GM12878 (cell line): ENCODE measurements around the gene TMEM109. TPM values are rescaled to one million over a fixed set of nuclear protein-coding genes. Genes with fewer than 3 reads are reported as not detected.

Experiments
- ATAC-seq: fragments of 200-7000 bp; cut with Tn5 transposase; 3 replicates; pipeline ENCODE4 v1.9.1; 2020; ENCODE audit warnings: mild to moderate bottlenecking, moderate library complexity
- BruUV-seq: library from RNA; stranded (reverse); fragments of 400-500 nt; replicated peaks from 2 replicates; lab custom pipeline; 2021; lab: Mats Ljungman, UMichigan
- CTCF ChIA-PET: fragments of 300-600 bp; sonication (Branson Sonifier 250); formaldehyde crosslinking; extraction: SDS; loops from one replicate; lab custom pipeline; 2021; ENCODE audit warnings: inconsistent platforms; lab: Yijun Ruan, JAX
- POLR2A ChIA-PET: fragments of 350-600 bp; formaldehyde crosslinking; extraction: SDS; loops from one replicate; lab custom pipeline; 2021; ENCODE audit warnings: inconsistent platforms; lab: Charles Lee
- RAD21 ChIA-PET: fragments of 300-600 bp; sonication (Branson Sonifier 250); formaldehyde crosslinking; loops from one replicate; lab custom pipeline; 2023; ENCODE audit warnings: antibody characterized with exemption; ENCODE audit not compliant: unreplicated experiment; lab: Charles Lee
- SMC1A ChIA-PET: fragments of 300-600 bp; sonication (Branson Sonifier 250); formaldehyde crosslinking; loops from one replicate; lab custom pipeline; 2023; ENCODE audit not compliant: unreplicated experiment, uncharacterized antibody; lab: Charles Lee
- DNase-seq: peaks from one replicate; pipeline ENCODE4 v3.0.0-alpha.2; 2011; ENCODE audit warnings: low read depth, low spot score
- FAIRE-seq: peaks from 3 replicates; lab custom pipeline; 2011; peaks lifted over from hg19 to GRCh38; lab: Jason Lieb, UNC
- H2AFZ ChIP-seq: 2 replicates; pipeline ENCODE4 v1.6.0; 2011; ENCODE audit warnings: low read depth, low read length, control low read depth; ENCODE audit not compliant: control insufficient read depth
- H3K27ac ChIP-seq: 2 replicates; pipeline ENCODE4 v1.5.1; 2011; ENCODE audit warnings: control low read depth; ENCODE audit not compliant: control insufficient read depth, insufficient read depth
- H3K27me3 ChIP-seq, 2 experiments: replicated peaks in 1 of 2; 2 replicates each; pipeline versions ENCODE4 v1.6.0 to v1.6.1; 2011; ENCODE audit warnings: low read length in 1 of 2; ENCODE audit not compliant: control insufficient read depth in 2 of 2, insufficient read depth in 2 of 2
- H3K36me3 ChIP-seq, 2 experiments: 2 replicates each; pipeline ENCODE4 v1.5.1; 2011; ENCODE audit warnings: low read length in 1 of 2; ENCODE audit not compliant: control insufficient read depth in 2 of 2, insufficient read depth in 2 of 2
- H3K4me1 ChIP-seq: 2 replicates; pipeline ENCODE4 v1.6.1; 2011; ENCODE audit warnings: mild to moderate bottlenecking, low read length, moderate library complexity, mixed read lengths; ENCODE audit not compliant: control insufficient read depth, insufficient read depth
- H3K4me2 ChIP-seq: 2 replicates; pipeline ENCODE4 v1.6.0; 2011; ENCODE audit warnings: control low read depth; ENCODE audit not compliant: control insufficient read depth, insufficient read depth
- H3K4me3 ChIP-seq: fragments of 200-600 bp; sonication (generic); 2 replicates; pipeline ENCODE4 v1.5.1; 2016
- H3K79me2 ChIP-seq: 2 replicates; pipeline ENCODE4 v1.6.0; 2011; ENCODE audit warnings: low read length; ENCODE audit not compliant: control insufficient read depth, insufficient read depth
- H3K9ac ChIP-seq: 2 replicates; pipeline ENCODE4 v1.8.0; 2011; ENCODE audit warnings: low read length, control low read depth, mixed read lengths; ENCODE audit not compliant: control insufficient read depth, insufficient read depth
- H3K9me3 ChIP-seq: replicated peaks from 3 replicates; pipeline ENCODE4 v1.5.1; 2011; ENCODE audit warnings: mild to moderate bottlenecking, low read length; ENCODE audit not compliant: control insufficient read depth, insufficient read depth
- H4K20me1 ChIP-seq: 2 replicates; pipeline ENCODE4 v1.6.0; 2011; ENCODE audit not compliant: control insufficient read depth, insufficient read depth
- CBX3 ChIP-seq: fragments of 200-600 bp; sonication (generic); IDR thresholded peaks from 2 replicates; pipeline ENCODE4 v1.6.1; 2016; ENCODE audit warnings: low read depth, borderline replicate concordance
- CBX5 ChIP-seq: sonication (generic); IDR thresholded peaks from 2 replicates; pipeline ENCODE4 v1.6.1; 2016; ENCODE audit warnings: low read depth, moderate library complexity, mild to moderate bottlenecking, inconsistent platforms
- CREB1 ChIP-seq: IDR thresholded peaks from 2 replicates; pipeline ENCODE4 v1.6.1; 2012; ENCODE audit warnings: low read depth, mild to moderate bottlenecking, inconsistent platforms
- E2F4 ChIP-seq: IDR thresholded peaks from 2 replicates; pipeline ENCODE4 v1.6.1; 2012; ENCODE audit warnings: low read depth, low read length, improper control_type of control experiment
- FOXK2 ChIP-seq: fragments of 450-650 bp; IDR thresholded peaks from 2 replicates; pipeline ENCODE4 v1.6.1; 2017; ENCODE audit warnings: mild to moderate bottlenecking, moderate library complexity
- IKZF2 ChIP-seq, 2 experiments: fragments of 450-650 bp; IDR thresholded peaks; 2 replicates each; pipeline ENCODE4 v1.6.1; 2017; ENCODE audit warnings: mild to moderate bottlenecking in 2 of 2, moderate library complexity in 2 of 2
- NFYB ChIP-seq: IDR thresholded peaks from 2 replicates; pipeline ENCODE4 v1.6.1; 2011; ENCODE audit warnings: low read depth, mild to moderate bottlenecking, low read length, improper control_type of control experiment, moderate library complexity; ENCODE audit not compliant: insufficient read depth
- NKRF ChIP-seq: fragments of 450-650 bp; conservative IDR thresholded peaks from 2 replicates; pipeline ENCODE4 v1.6.1; 2017; ENCODE audit warnings: mild to moderate bottlenecking, moderate library complexity
- NR2C1 ChIP-seq: fragments of 450-650 bp; IDR thresholded peaks from 2 replicates; pipeline ENCODE4 v1.6.1; 2017; ENCODE audit warnings: antibody characterized with exemption, mild to moderate bottlenecking, moderate library complexity
- RAD51 ChIP-seq: fragments of 450-650 bp; IDR thresholded peaks from 2 replicates; pipeline ENCODE4 v1.6.1; 2016; ENCODE audit warnings: moderate library complexity, mild to moderate bottlenecking, inconsistent platforms
- TAF1 ChIP-seq: IDR thresholded peaks from 2 replicates; pipeline ENCODE4 v1.6.1; 2011; ENCODE audit warnings: mild to moderate bottlenecking, low read depth, low read length, borderline replicate concordance
- USF2 ChIP-seq: IDR thresholded peaks from 2 replicates; pipeline ENCODE4 v1.6.1; 2011; ENCODE audit warnings: low read depth, low read length, improper control_type of control experiment, borderline replicate concordance
- YBX1 ChIP-seq: fragments of 450-650 bp; IDR thresholded peaks from 2 replicates; pipeline ENCODE4 v1.6.1; 2016; ENCODE audit warnings: antibody characterized with exemption
- ZSCAN29 ChIP-seq: fragments of 450-650 bp; IDR thresholded peaks from 2 replicates; pipeline ENCODE4 v1.6.1; 2017; ENCODE audit warnings: mild to moderate bottlenecking, moderate library complexity
- WGBS: methylation state at CpG from one replicate; pipeline ENCODE4 v1.1.6; 2016; ENCODE audit warnings: low lambda C conversion rate; ENCODE audit not compliant: insufficient replicate concordance, insufficient coverage; ENCODE audit errors: missing lambda C conversion rate; 5-methylcytosine and 5-hydroxymethylcytosine counted together
- in situ Hi-C: fragments of 300-500 bp; cut with MboI; formaldehyde crosslinking; loops from 9 replicates; pipeline ENCODE4 v1.14.3; 2018; ENCODE audit warnings: mixed read lengths
- intact Hi-C: fragments of 100-400 bp; cut with micrococcal nuclease; formaldehyde crosslinking; loops from one replicate; pipeline ENCODE4 v1.14.2; 2022; ENCODE audit not compliant: unreplicated experiment
- polyA plus RNA-seq, 11 experiments: library from polyadenylated mRNA; depleted of rRNA in 4 of 11; unstranded in 6 of 11; stranded (reverse) in 5 of 11; fragments of >200 nt; fragmentation: Nextera tagmentation in 4 of 11; fragmentation: Illumina TruSeq in 1 of 11; extraction: Ambion mirVana in 4 of 11; extraction: Trizol in 1 of 11; gene quantifications; 1 replicate in 1 of 11; 2 replicates in 10 of 11; pipeline versions ENCODE4 v1.2.1 to v1.2.3, GENCODE V29; 2011 to 2016; ENCODE audit warnings: inconsistent platforms in 2 of 11, missing spikeins in 2 of 11, low read depth in 1 of 11
- total RNA-seq, 4 experiments: library from RNA; depleted of rRNA in 3 of 4; stranded (reverse); fragments of >200 nt in 3 of 4; fragmentation: Illumina TruSeq in 1 of 4; extraction: Trizol in 1 of 4; gene quantifications; 2 replicates each; pipeline versions ENCODE4 v1.2.1 to v1.2.3, GENCODE V29; 2013 to 2021

TMEM109 gene
- total and polyA plus RNA-seq, 10 of the 15 experiments (the other 5 are each of a cell fraction or from before 2014, with no cell fraction given) = 21.9 to 199 (median 85.2) TPM

GRCh38 chr11:60871378-60872061, 42.4 kb upstream of the TMEM109 start:
- no peak for DNase-seq
- no peak for FAIRE-seq
- SMC1A ChIA-PET = interaction anchor here (0.8 kb wide), 1 partner anchor 12 kb away, joined by 3 read pairs; no protein-coding TSS in a partner anchor
- Histone ChIP-seq H3K79me2 (no peaks in the 10 kb centered on the region), H3K4me1 (no peaks in the 10 kb centered on the region), H3K27me3 (no peaks in the 10 kb centered on the region), H3K36me3 (no peaks in the 10 kb centered on the region; a peak in 2 of 4 replicates), H3K9me3 (no peaks in the 10 kb centered on the region), H3K27ac (no peak overlapping the region), H3K4me3 (no peak overlapping the region), H3K9ac (no peak overlapping the region), H3K4me2 (no peak overlapping the region), H2AFZ (no peak overlapping the region), H4K20me1 (no peaks in the 10 kb centered on the region)
- intact Hi-C loops = no loop called here
- POLR2A ChIA-PET = no interaction called here
- RAD21 ChIA-PET = interaction anchor here (1.0 kb wide), 1 partner anchor 41 kb away, joined by 3 read pairs; no protein-coding TSS in a partner anchor
- in situ Hi-C loops = no loop called here
- ATAC-seq = no peak
- CTCF ChIA-PET = interaction anchor here (0.6 to 1.0 kb wide), 2 partner anchors 15 to 1371 kb away, joined by 3 read pairs; no protein-coding TSS in a partner anchor
- BruUV-seq = no TSS peak
- 43% methylated on average over 7 of the region's 7 CpGs for WGBS
- TF ChIP-seq E2F4 (no peak), ZSCAN29 (no peak), NFYB (no peak), IKZF2 (IDR thresholded peaks at IDR 0.05) (no peak), CBX3 (no peak), FOXK2 (no peak), YBX1 (no peak), RAD51 (no peak), TAF1 (no peak), USF2 (no peak), CBX5 (no peak), NR2C1 (no peak), CREB1 (no peak), NKRF (no peak)
